Natural killer cell (primary cell): ENCODE results near the gene ALK. TPM values are rescaled to one million over a fixed set of nuclear protein-coding genes. Genes with fewer than 3 reads are reported as not detected.

Experiments
- ATAC-seq, 3 donors: fragments of 150-1000 bp in 2 of 3; fragments of 200-7000 bp in 1 of 3; cut with Tn5 transposase; 1 replicate in 1 of 3; 2 replicates in 2 of 3; pipeline ENCODE4 v1.10.0; 2021; ENCODE audit warnings: mild to moderate bottlenecking in 2 of 3, moderate library complexity in 2 of 3
- DNase-seq, 2 donors: peaks; one replicate each; pipeline versions ENCODE4 v3.0.0 to v3.0.0-alpha.2; 2013 to 2021; ENCODE audit warnings: mixed read lengths in 1 of 2
- H3K27ac ChIP-seq: one replicate; pipeline ENCODE4 v1.5.1; 2013; ENCODE audit warnings: mild to moderate bottlenecking, low read length
- H3K27me3 ChIP-seq: one replicate; pipeline ENCODE4 v1.6.1; 2013; ENCODE audit warnings: low read length; ENCODE audit not compliant: control insufficient read depth, insufficient read depth
- H3K36me3 ChIP-seq: one replicate; pipeline ENCODE4 v1.6.1; 2013; ENCODE audit warnings: low read length; ENCODE audit not compliant: control insufficient read depth, insufficient read depth
- H3K4me1 ChIP-seq: one replicate; pipeline ENCODE4 v1.6.1; 2013; ENCODE audit warnings: low read length; ENCODE audit not compliant: control insufficient read depth, insufficient read depth
- H3K4me3 ChIP-seq: one replicate; pipeline ENCODE4 v1.5.1; 2013; ENCODE audit warnings: low read length
- H3K9me3 ChIP-seq: one replicate; pipeline ENCODE4 v1.6.1; 2013; ENCODE audit warnings: low read length; ENCODE audit not compliant: control insufficient read depth, insufficient read depth
- H3K27ac Mint-ChIP-seq, 2 donors: one replicate each; pipeline ENCODE4 v1.8.0; 2022; ENCODE audit warnings: mild to moderate bottlenecking in 2 of 2, mixed read lengths in 2 of 2, moderate library complexity in 1 of 2
- H3K27me3 Mint-ChIP-seq, 2 donors: one replicate each; pipeline ENCODE4 v1.8.0; 2022; ENCODE audit warnings: low read depth in 2 of 2, mixed read lengths in 2 of 2
- H3K36me3 Mint-ChIP-seq: one replicate; pipeline ENCODE4 v1.8.0; 2022; ENCODE audit warnings: mixed read lengths
- H3K4me1 Mint-ChIP-seq, 2 donors: one replicate each; pipeline ENCODE4 v1.8.0; 2022; ENCODE audit warnings: mixed read lengths in 2 of 2
- H3K4me3 Mint-ChIP-seq: one replicate; pipeline ENCODE4 v1.8.0; 2022; ENCODE audit warnings: mild to moderate bottlenecking, moderate library complexity, mixed read lengths
- H3K9me3 Mint-ChIP-seq, 2 donors: one replicate each; pipeline ENCODE4 v1.8.0; 2022; ENCODE audit warnings: mixed read lengths in 2 of 2
- CTCF ChIP-seq: fragments of 200-600 bp; IDR thresholded peaks from one replicate; pipeline ENCODE4 v1.8.0; 2022; ENCODE audit warnings: antibody characterized with exemption
- WGBS: methylation state at CpG from one replicate; pipeline ENCODE4 v1.1.7; 2013; ENCODE audit warnings: missing lambda C conversion rate; ENCODE audit not compliant: insufficient coverage; 5-methylcytosine and 5-hydroxymethylcytosine counted together
- intact Hi-C: fragments of 100-400 bp; cut with micrococcal nuclease; formaldehyde crosslinking; loops from one replicate; pipeline ENCODE4 v1.14.2; 2022
- total RNA-seq, 4 donors: library from RNA; stranded (reverse); fragments of 120-200 nt in 1 of 4; gene quantifications; one replicate each; pipeline versions ENCODE4 v1.2.3 to v1.2.4, GENCODE V29; 2013 to 2022

Gene ALK
- total RNA-seq, 3 donors from 2014 or later (not counting 1 experiment from before 2014, with no cell fraction given): not detected

GRCh38 chr2:29219374-29219773 is 702.0 kb downstream of the ALK start:
- WGBS: 95% methylated on average over 4 of the region's 4 CpGs
- Histone ChIP-seq H3K4me3 (no peak overlapping the region), H3K9me3 (no peaks in the 10 kb centered on the region), H3K27me3 (no peaks in the 10 kb centered on the region), H3K36me3 (no peaks in the 10 kb centered on the region), H3K4me1 (no peaks in the 10 kb centered on the region), H3K27ac (no peak overlapping the region)
- no peaks in the 10 kb centered on the region for H3K36me3 Mint-ChIP-seq
- no peak for ATAC-seq
- intact Hi-C loops: no loop called here
- no peaks in the 10 kb centered on the region for H3K4me1 Mint-ChIP-seq
- no peaks in the 10 kb centered on the region for H3K27me3 Mint-ChIP-seq
- H3K9me3 Mint-ChIP-seq: no peaks in the 10 kb centered on the region
- no peak overlapping the region for H3K27ac Mint-ChIP-seq
- DNase-seq: no peak
- TF ChIP-seq CTCF: no peak
- no peak overlapping the region for H3K4me3 Mint-ChIP-seq

GRCh38 chr2:29218550-29219125 is 702.7 kb downstream of the ALK start:
- H3K4me3 ChIP-seq: no peak overlapping the region
- Mint-ChIP-seq H3K4me3 (no peak overlapping the region), H3K36me3 (no peaks in the 10 kb centered on the region), H3K27me3 (no peaks in the 10 kb centered on the region), H3K27ac (no peak overlapping the region), H3K9me3 (no peaks in the 10 kb centered on the region), H3K4me1 (no peaks in the 10 kb centered on the region)
- no peaks in the 10 kb centered on the region for H3K27me3 ChIP-seq
- no peak for DNase-seq
- no peaks in the 10 kb centered on the region for H3K9me3 ChIP-seq
- H3K36me3 ChIP-seq: no peaks in the 10 kb centered on the region
- H3K4me1 ChIP-seq: no peaks in the 10 kb centered on the region
- intact Hi-C loops: no loop called here
- no peak for ATAC-seq
- 84% methylated on average over 4 of the region's 4 CpGs for WGBS
- no peak for TF ChIP-seq CTCF
- H3K27ac ChIP-seq: no peak overlapping the region

- Histone ChIP-seq H3K9me3 (no peaks in the 10 kb centered on the region), H3K4me1 (no peaks in the 10 kb centered on the region), H3K27ac (no peak overlapping the region), H3K27me3 (no peaks in the 10 kb centered on the region), H3K36me3 (no peaks in the 10 kb centered on the region), H3K4me3 (no peak overlapping the region)
- no peak overlapping the region for H3K27ac Mint-ChIP-seq
- no peaks in the 10 kb centered on the region for H3K27me3 Mint-ChIP-seq
- WGBS: 79% methylated on average over 6 of the region's 6 CpGs
- H3K4me3 Mint-ChIP-seq: no peak overlapping the region
- H3K9me3 Mint-ChIP-seq: no peaks in the 10 kb centered on the region
- DNase-seq (no peak), ATAC-seq (no peak)
- TF ChIP-seq CTCF: no peak
- H3K4me1 Mint-ChIP-seq: no peaks in the 10 kb centered on the region
- intact Hi-C loops: no loop called here
- H3K36me3 Mint-ChIP-seq: no peaks in the 10 kb centered on the region
Measured at GRCh38 chr2:29218071-29218470, 703.3 kb downstream of the ALK start.

DNA sequence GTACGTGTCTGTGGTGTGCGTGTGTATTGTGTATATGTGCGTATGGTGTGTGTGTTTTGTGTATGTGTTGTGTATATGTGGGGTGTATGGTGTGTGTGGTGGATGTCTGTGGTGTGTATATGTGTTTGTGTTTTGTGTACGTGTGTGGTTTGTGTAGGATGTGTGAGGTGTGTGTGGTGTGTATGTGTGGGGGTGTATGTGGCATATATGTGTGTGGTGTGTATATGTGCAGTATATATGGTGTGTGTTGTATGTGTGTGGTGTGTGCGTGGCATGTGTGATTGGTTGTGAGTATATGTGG is 704.8 kb downstream of the ALK start:
- Histone ChIP-seq H3K4me1 (no peaks in the 10 kb centered on the region), H3K36me3 (no peaks in the 10 kb centered on the region), H3K9me3 (no peaks in the 10 kb centered on the region), H3K4me3 (no peak overlapping the region), H3K27me3 (no peaks in the 10 kb centered on the region), H3K27ac (no peak overlapping the region)
- Mint-ChIP-seq H3K27ac (no peak overlapping the region), H3K4me3 (no peak overlapping the region), H3K36me3 (no peaks in the 10 kb centered on the region), H3K9me3 (no peaks in the 10 kb centered on the region), H3K4me1 (no peaks in the 10 kb centered on the region), H3K27me3 (no peaks in the 10 kb centered on the region)
- ATAC-seq (peak in 1 of 3 donors; percentile 27), DNase-seq (no peak)
- WGBS: 95% methylated on average over 5 of the region's 5 CpGs
- intact Hi-C loops: no loop called here
- TF ChIP-seq CTCF: no peak
